ENCODE data around the gene DEUP1. TPM values are rescaled to one million over a fixed set of nuclear protein-coding genes. Genes with fewer than 3 reads are reported as not detected.

DEUP1 gene
- total and polyA plus RNA-seq, 8 donors: 0.34 to 3.8 (median 2.4) TPM

DNA sequence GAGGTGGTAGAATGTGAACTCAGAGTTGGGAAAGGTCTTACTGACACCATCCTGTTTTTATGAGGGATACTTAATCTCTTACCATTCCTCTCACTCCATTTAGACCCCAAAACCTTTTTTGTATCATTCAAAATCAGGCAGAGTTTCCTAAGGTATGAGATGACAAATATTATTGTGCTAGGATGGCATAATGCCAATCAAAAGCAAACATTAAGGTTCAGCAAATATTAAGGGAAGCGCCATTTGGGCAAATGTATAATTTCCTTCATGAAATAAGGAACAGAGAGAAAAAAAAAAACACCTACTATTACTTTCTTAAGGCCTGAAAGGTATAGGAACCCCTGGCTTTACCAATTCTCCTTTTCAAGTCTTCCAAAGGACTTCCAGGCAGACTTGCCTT lies 150.2 kb downstream of the DEUP1 start:
- Histone ChIP-seq H3K27ac (no peak overlapping the region), H3K9me3 (no peaks in the 10 kb centered on the region), H3K36me3 (peaks cover 0 to 51% of the 10 kb centered on the region in 2 donors), H3K4me1 (no peaks in the 10 kb centered on the region), H3K4me3 (no peak overlapping the region), H3K27me3 (no peaks in the 10 kb centered on the region)
- ATAC-seq: no peak
- TF ChIP-seq, protein P1, sequence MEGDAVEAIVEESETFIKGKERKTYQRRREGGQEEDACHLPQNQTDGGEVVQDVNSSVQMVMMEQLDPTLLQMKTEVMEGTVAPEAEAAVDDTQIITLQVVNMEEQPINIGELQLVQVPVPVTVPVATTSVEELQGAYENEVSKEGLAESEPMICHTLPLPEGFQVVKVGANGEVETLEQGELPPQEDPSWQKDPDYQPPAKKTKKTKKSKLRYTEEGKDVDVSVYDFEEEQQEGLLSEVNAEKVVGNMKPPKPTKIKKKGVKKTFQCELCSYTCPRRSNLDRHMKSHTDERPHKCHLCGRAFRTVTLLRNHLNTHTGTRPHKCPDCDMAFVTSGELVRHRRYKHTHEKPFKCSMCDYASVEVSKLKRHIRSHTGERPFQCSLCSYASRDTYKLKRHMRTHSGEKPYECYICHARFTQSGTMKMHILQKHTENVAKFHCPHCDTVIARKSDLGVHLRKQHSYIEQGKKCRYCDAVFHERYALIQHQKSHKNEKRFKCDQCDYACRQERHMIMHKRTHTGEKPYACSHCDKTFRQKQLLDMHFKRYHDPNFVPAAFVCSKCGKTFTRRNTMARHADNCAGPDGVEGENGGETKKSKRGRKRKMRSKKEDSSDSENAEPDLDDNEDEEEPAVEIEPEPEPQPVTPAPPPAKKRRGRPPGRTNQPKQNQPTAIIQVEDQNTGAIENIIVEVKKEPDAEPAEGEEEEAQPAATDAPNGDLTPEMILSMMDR (IDR thresholded peaks at IDR 0.05): no peak
- intact Hi-C loops (cut with DNase I): no loop called here
- DNase-seq: no peak

DNA sequence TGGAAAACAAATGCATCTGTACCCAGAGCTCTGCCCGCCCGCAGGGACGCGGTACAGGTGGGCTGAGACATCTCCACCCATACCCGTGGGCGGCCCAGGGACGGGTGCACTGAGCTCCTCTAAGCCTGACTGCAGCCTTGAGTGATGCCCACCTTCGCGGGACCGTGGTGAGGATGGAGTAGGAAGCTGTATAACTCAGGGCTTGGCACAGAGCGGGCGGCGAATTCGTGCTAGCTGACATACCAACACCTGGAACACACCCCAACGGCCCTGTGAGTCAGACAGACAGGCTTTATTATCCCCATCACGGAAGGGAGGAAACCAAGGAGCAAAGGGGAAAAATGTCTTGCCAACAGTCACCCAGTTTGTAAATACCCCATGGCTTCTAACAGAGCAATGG lies 150.7 kb downstream of the DEUP1 start:
- intact Hi-C loops (cut with DNase I): no loop called here

DNA sequence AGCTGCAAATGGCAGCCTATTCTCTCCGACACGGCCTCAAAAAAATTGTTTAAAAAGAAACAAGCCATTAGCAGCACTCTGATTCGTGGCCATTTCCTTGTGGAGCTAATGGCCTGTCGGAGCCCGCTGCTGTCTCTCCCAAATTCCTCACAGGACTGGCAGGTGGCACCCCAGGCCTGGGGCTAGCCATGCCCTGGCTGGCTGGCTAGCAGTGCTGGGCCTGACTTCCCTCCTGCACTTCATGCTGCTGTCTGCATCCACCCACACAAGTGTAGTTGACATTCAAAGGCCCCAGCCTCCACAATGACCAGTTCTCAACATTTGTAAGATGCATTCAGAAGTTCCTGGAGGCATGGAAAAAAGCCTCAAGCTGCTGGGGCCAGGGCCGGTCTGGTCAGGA lies 151.2 kb downstream of the DEUP1 start:
- no peak overlapping the region for H3K27ac ChIP-seq
- H3K36me3 ChIP-seq: peaks cover 0 to 41% of the 10 kb centered on the region in 2 donors
- H3K27me3 ChIP-seq: no peaks in the 10 kb centered on the region
- H3K4me3 ChIP-seq: no peak overlapping the region
- DNase-seq (no peak), ATAC-seq (peak; percentile 48)
- TF ChIP-seq, protein P1 (IDR thresholded peaks at IDR 0.05): no peak
- H3K4me1 ChIP-seq: no peaks in the 10 kb centered on the region
- no peaks in the 10 kb centered on the region for H3K9me3 ChIP-seq
- intact Hi-C loops (cut with DNase I): no loop called here

More for the DNA sequence above, 150.7 kb downstream of the DEUP1 start:
- Histone ChIP-seq H3K4me1 (no peaks in the 10 kb centered on the region), H3K9me3 (no peaks in the 10 kb centered on the region), H3K27ac (no peak overlapping the region), H3K27me3 (no peaks in the 10 kb centered on the region), H3K4me3 (no peak overlapping the region), H3K36me3 (peaks cover 0 to 46% of the 10 kb centered on the region in 2 donors)
- TF ChIP-seq, protein P1 (IDR thresholded peaks at IDR 0.05): no peak
- DNase-seq: no peak
- no peak for ATAC-seq

DNA sequence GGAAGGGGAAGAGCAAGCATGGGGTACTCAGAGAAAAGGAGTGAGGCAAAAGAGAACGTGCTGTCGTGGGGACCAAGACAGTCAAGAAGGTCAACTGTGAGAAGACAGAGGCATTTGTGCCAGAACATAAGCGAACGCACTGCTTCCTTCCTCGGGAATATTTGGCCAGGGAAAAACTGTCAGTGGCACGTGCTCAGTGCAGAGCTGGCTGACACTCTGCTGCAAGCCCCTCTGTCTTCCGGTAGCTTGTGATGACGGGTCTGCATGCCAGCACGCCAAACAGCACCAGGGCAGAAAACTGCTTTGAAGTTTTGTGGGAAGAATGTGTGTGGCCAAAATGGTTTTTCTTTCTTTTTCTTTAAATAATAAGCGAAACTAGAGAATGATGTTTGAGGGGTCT lies 152.0 kb downstream of the DEUP1 start:
- Histone ChIP-seq H3K9me3 (no peaks in the 10 kb centered on the region), H3K4me3 (no peak overlapping the region), H3K4me1 (peaks cover 0 to 2% of the 10 kb centered on the region in 2 donors), H3K27me3 (no peaks in the 10 kb centered on the region), H3K27ac (no peak overlapping the region), H3K36me3 (peaks cover 0 to 34% of the 10 kb centered on the region in 2 donors)
- TF ChIP-seq, protein P1 (IDR thresholded peaks at IDR 0.05): no peak
- DNase-seq (peak in 2 of 4 donors; percentile 48 to 60), ATAC-seq (no peak)
- intact Hi-C loops (cut with DNase I): no loop called here

DNA sequence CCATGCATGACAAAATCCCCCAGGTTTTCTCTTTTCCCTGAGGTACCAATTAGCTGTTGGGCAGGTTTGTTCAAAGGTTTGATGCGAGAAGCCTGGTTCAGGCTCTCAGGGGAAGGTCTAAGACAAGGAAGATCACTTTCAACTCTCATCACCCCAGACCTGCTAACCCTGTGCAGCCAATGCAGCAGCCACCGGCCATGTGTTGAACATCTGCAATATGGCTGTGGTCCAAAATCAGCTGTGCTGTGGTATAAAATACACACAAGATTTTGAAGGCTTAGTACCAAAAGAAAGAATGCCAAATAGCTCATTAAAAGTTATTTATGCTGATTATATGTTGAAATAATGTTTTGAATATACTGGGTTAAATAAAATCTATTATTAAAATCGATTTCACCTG lies 154.2 kb downstream of the DEUP1 start:
- Histone ChIP-seq H3K9me3 (no peaks in the 10 kb centered on the region), H3K27ac (no peak overlapping the region), H3K27me3 (no peaks in the 10 kb centered on the region), H3K4me3 (no peak overlapping the region), H3K36me3 (peaks cover 0 to 22% of the 10 kb centered on the region in 2 donors), H3K4me1 (peaks cover 0 to 2% of the 10 kb centered on the region in 2 donors)
- DNase-seq: no peak
- TF ChIP-seq, protein P1 (IDR thresholded peaks at IDR 0.05): no peak
- intact Hi-C loops (cut with DNase I): no loop called here
- ATAC-seq: no peak

Data from left lung (tissue), 10 donors.